SJSA1 (cell line): ENCODE measurements around the gene MED13. TPM values are rescaled to one million over a fixed set of nuclear protein-coding genes. Genes with fewer than 3 reads are reported as not detected.

Experiments used
- DNase-seq, 2 experiments: peaks; one replicate each; pipeline ENCODE4 v3.0.0-alpha.2; 2015 to 2020; ENCODE audit warnings: low spot score in 2 of 2, low read depth in 1 of 2
- H3K27ac ChIP-seq: fragments of 250-450 bp; sonication (Bioruptor Pico); 2 replicates; pipeline ENCODE4 v1.5.1; 2020; ENCODE audit warnings: mild to moderate bottlenecking, moderate library complexity
- H3K27me3 ChIP-seq: fragments of 250-450 bp; sonication (Bioruptor Pico); replicated peaks from 2 replicates; pipeline ENCODE4 v1.5.1; 2020; ENCODE audit warnings: mild to moderate bottlenecking, moderate library complexity
- H3K36me3 ChIP-seq: fragments of 250-450 bp; sonication (Bioruptor Pico); 2 replicates; pipeline ENCODE4 v1.5.1; 2020; ENCODE audit warnings: mild to moderate bottlenecking
- H3K4me1 ChIP-seq: fragments of 250-450 bp; sonication (Bioruptor Pico); replicated peaks from 2 replicates; pipeline ENCODE4 v1.6.1; 2021; ENCODE audit warnings: mild to moderate bottlenecking
- H3K4me3 ChIP-seq: fragments of 250-450 bp; sonication (Bioruptor Pico); 2 replicates; pipeline ENCODE4 v1.5.1; 2020; ENCODE audit warnings: mild to moderate bottlenecking
- H3K9me3 ChIP-seq: fragments of 250-450 bp; sonication (Bioruptor Pico); replicated peaks from 2 replicates; pipeline ENCODE4 v1.5.1; 2020; ENCODE audit warnings: mild to moderate bottlenecking
- total RNA-seq: library from RNA; depleted of rRNA; stranded (reverse); fragments of >200 nt; shearing (Covaris generic); gene quantifications from 2 replicates; pipeline ENCODE4 v1.2.3, GENCODE V29; 2014

MED13 gene
- total RNA-seq, 1 experiment from 2014 or later, result 47.9 TPM

- H3K27ac ChIP-seq, result no peak overlapping the region
- H3K4me1 ChIP-seq, result peaks cover 13% of the 10 kb centered on the region
- DNase-seq, result no peak
- H3K4me3 ChIP-seq, result no peak overlapping the region
- H3K27me3 ChIP-seq, result no peaks in the 10 kb centered on the region
- H3K9me3 ChIP-seq, result no peaks in the 10 kb centered on the region; the same call in none of the 2 replicates
- no peaks in the 10 kb centered on the region for H3K36me3 ChIP-seq
Observed at GRCh38 chr17:62098623-62099231, 33.6 kb upstream of the MED13 start.

- no peak for DNase-seq
- no peak overlapping the region for H3K27ac ChIP-seq
- H3K9me3 ChIP-seq, result no peaks in the 10 kb centered on the region; the same call in none of the 2 replicates
- no peaks in the 10 kb centered on the region for H3K27me3 ChIP-seq
- H3K4me1 ChIP-seq, result peaks cover 18% of the 10 kb centered on the region
- H3K4me3 ChIP-seq, result no peak overlapping the region
- H3K36me3 ChIP-seq, result no peaks in the 10 kb centered on the region
Observed at GRCh38 chr17:62096401-62096670, 31.3 kb upstream of the MED13 start.

GRCh38 chr17:62094175-62094574 lies 29.1 kb upstream of the MED13 start:
- no peak for DNase-seq
- no peak overlapping the region for H3K27ac ChIP-seq
- H3K27me3 ChIP-seq, result 0 out of 2 replicates have a peak, but pooled peaks cover 2% of the 10 kb centered on the region
- H3K36me3 ChIP-seq, result no peaks in the 10 kb centered on the region
- no peaks in the 10 kb centered on the region; the same call in none of the 2 replicates for H3K9me3 ChIP-seq
- peaks cover 18% of the 10 kb centered on the region for H3K4me1 ChIP-seq
- H3K4me3 ChIP-seq, result no peak overlapping the region

- Histone ChIP-seq H3K4me3 (no peak overlapping the region), H3K27ac (no peak overlapping the region), H3K27me3 (0 out of 2 replicates have a peak, but pooled peaks cover 5% of the 10 kb centered on the region), H3K9me3 (no peaks in the 10 kb centered on the region; the same call in 1 of the 2 replicates), H3K4me1 (peaks cover 18% of the 10 kb centered on the region), H3K36me3 (no peaks in the 10 kb centered on the region)
- DNase-seq, result peak in 1 of 2 experiments; percentile 44
Observed at GRCh38 chr17:62093188-62094155, 28.4 kb upstream of the MED13 start.

GRCh38 chr17:62092784-62093183 lies 27.7 kb upstream of the MED13 start:
- H3K36me3 ChIP-seq, result no peaks in the 10 kb centered on the region
- no peaks in the 10 kb centered on the region; the same call in 1 of the 2 replicates for H3K9me3 ChIP-seq
- no peak overlapping the region for H3K4me3 ChIP-seq
- H3K27ac ChIP-seq, result no peak overlapping the region
- no peak for DNase-seq
- H3K27me3 ChIP-seq, result 0 out of 2 replicates have a peak, but pooled peaks cover 5% of the 10 kb centered on the region
- peaks cover 18% of the 10 kb centered on the region for H3K4me1 ChIP-seq

GRCh38 chr17:62091804-62092203 lies 26.7 kb upstream of the MED13 start:
- H3K9me3 ChIP-seq, result no peaks in the 10 kb centered on the region; the same call in 1 of the 2 replicates
- no peak for DNase-seq
- no peaks in the 10 kb centered on the region for H3K36me3 ChIP-seq
- H3K27me3 ChIP-seq, result 0 out of 2 replicates have a peak, but pooled peaks cover 5% of the 10 kb centered on the region
- peaks cover 18% of the 10 kb centered on the region for H3K4me1 ChIP-seq
- H3K27ac ChIP-seq, result no peak overlapping the region
- H3K4me3 ChIP-seq, result no peak overlapping the region

GRCh38 chr17:62090868-62091267 lies 25.8 kb upstream of the MED13 start:
- H3K27ac ChIP-seq, result no peak overlapping the region
- DNase-seq, result no peak
- H3K9me3 ChIP-seq, result no peaks in the 10 kb centered on the region; the same call in 1 of the 2 replicates

GRCh38 chr17:62090021-62090824 lies 25.1 kb upstream of the MED13 start:
- no peaks in the 10 kb centered on the region for H3K36me3 ChIP-seq
- 0 out of 2 replicates have a peak, but pooled peaks cover 5% of the 10 kb centered on the region for H3K27me3 ChIP-seq
- no peaks in the 10 kb centered on the region for H3K9me3 ChIP-seq
- no peak overlapping the region for H3K27ac ChIP-seq
- peaks cover 10% of the 10 kb centered on the region; the same call in 1 of the 2 replicates for H3K4me1 ChIP-seq
- no peak for DNase-seq
- no peak overlapping the region for H3K4me3 ChIP-seq

More at GRCh38 chr17:62090868-62091267, 25.8 kb upstream of the MED13 start:
- H3K4me1 ChIP-seq, result peaks cover 14% of the 10 kb centered on the region
- H3K36me3 ChIP-seq, result no peaks in the 10 kb centered on the region
- 0 out of 2 replicates have a peak, but pooled peaks cover 5% of the 10 kb centered on the region for H3K27me3 ChIP-seq
- no peak overlapping the region for H3K4me3 ChIP-seq

GRCh38 chr17:62089334-62089733 lies 24.3 kb upstream of the MED13 start:
- H3K4me3 ChIP-seq, result no peak overlapping the region
- H3K9me3 ChIP-seq, result no peaks in the 10 kb centered on the region
- no peak for DNase-seq
- H3K27me3 ChIP-seq, result 0 out of 2 replicates have a peak, but pooled peaks cover 5% of the 10 kb centered on the region
- H3K4me1 ChIP-seq, result peaks cover 10% of the 10 kb centered on the region; the same call in 1 of the 2 replicates
- no peak overlapping the region for H3K27ac ChIP-seq
- H3K36me3 ChIP-seq, result no peaks in the 10 kb centered on the region

GRCh38 chr17:62086737-62087136 lies 21.7 kb upstream of the MED13 start:
- Histone ChIP-seq H3K27me3 (0 out of 2 replicates have a peak, but pooled peaks cover 5% of the 10 kb centered on the region), H3K9me3 (no peaks in the 10 kb centered on the region), H3K4me1 (no peaks in the 10 kb centered on the region), H3K36me3 (no peaks in the 10 kb centered on the region), H3K4me3 (no peak overlapping the region), H3K27ac (no peak overlapping the region)
- no peak for DNase-seq

- DNase-seq, result no peak
- no peak overlapping the region for H3K27ac ChIP-seq
- H3K4me3 ChIP-seq, result no peak overlapping the region
- H3K9me3 ChIP-seq, result no peaks in the 10 kb centered on the region
- no peaks in the 10 kb centered on the region for H3K36me3 ChIP-seq
- no peaks in the 10 kb centered on the region for H3K4me1 ChIP-seq
- 0 out of 2 replicates have a peak, but pooled peaks cover 5% of the 10 kb centered on the region for H3K27me3 ChIP-seq
Observed at GRCh38 chr17:62085511-62086408, 20.7 kb upstream of the MED13 start.

GRCh38 chr17:62084585-62084984 lies 19.5 kb upstream of the MED13 start:
- Histone ChIP-seq H3K9me3 (no peaks in the 10 kb centered on the region), H3K36me3 (no peaks in the 10 kb centered on the region), H3K27ac (no peak overlapping the region)

More at GRCh38 chr17:62084585-62084984, 19.5 kb upstream of the MED13 start:
- H3K4me1 ChIP-seq, result no peaks in the 10 kb centered on the region
- DNase-seq, result no peak
- 0 out of 2 replicates have a peak, but pooled peaks cover 5% of the 10 kb centered on the region for H3K27me3 ChIP-seq
- no peak overlapping the region for H3K4me3 ChIP-seq
